GM18517 (cell line): Measurements from ENCODE around the gene RFX8.

Experiments used
- ATAC-seq: cut with Tn5 transposase; IDR thresholded peaks from one replicate; pipeline ENCODE4 v1.9.1; 2021; ENCODE audit warnings: mild to moderate bottlenecking, moderate library complexity; ENCODE audit not compliant: unreplicated experiment

The RFX8 gene

GRCh38 chr2:101386599-101387150 lies 88.2 kb downstream of the RFX8 start:
- ATAC-seq = no peak

- no peak for ATAC-seq
Observed at GRCh38 chr2:101383016-101383541, 91.8 kb downstream of the RFX8 start.

- ATAC-seq = no peak
Observed at GRCh38 chr2:101382442-101382841, 92.5 kb downstream of the RFX8 start.

GRCh38 chr2:101380376-101380775 lies 94.5 kb downstream of the RFX8 start:
- ATAC-seq = no peak

- no peak for ATAC-seq
Observed at GRCh38 chr2:101379091-101379490, 95.8 kb downstream of the RFX8 start.

GRCh38 chr2:101375653-101376052 lies 99.3 kb downstream of the RFX8 start:
- ATAC-seq = no peak

GRCh38 chr2:101374821-101375561 lies 99.9 kb downstream of the RFX8 start:
- no peak for ATAC-seq

GRCh38 chr2:101372792-101373191 lies 102.1 kb downstream of the RFX8 start:
- ATAC-seq = no peak

- no peak for ATAC-seq
Observed at GRCh38 chr2:101371636-101372035, 103.3 kb downstream of the RFX8 start.

- no peak for ATAC-seq
Observed at GRCh38 chr2:101369100-101369499, 105.8 kb downstream of the RFX8 start.

- ATAC-seq = no peak
Observed at GRCh38 chr2:101368376-101368775, 106.5 kb downstream of the RFX8 start.

GRCh38 chr2:101367508-101367907 lies 107.4 kb downstream of the RFX8 start:
- no peak for ATAC-seq

GRCh38 chr2:101364878-101365277 lies 110.0 kb downstream of the RFX8 start:
- no peak for ATAC-seq

GRCh38 chr2:101362777-101363176 lies 112.1 kb downstream of the RFX8 start:
- no peak for ATAC-seq

- no peak for ATAC-seq
Observed at GRCh38 chr2:101362316-101362715, 112.6 kb downstream of the RFX8 start.

- ATAC-seq = peak; percentile 49
Observed at GRCh38 chr2:101361522-101361921, 113.4 kb downstream of the RFX8 start.

- no peak for ATAC-seq
Observed at GRCh38 chr2:101361121-101361520, 113.8 kb downstream of the RFX8 start.

- no peak for ATAC-seq
Observed at GRCh38 chr2:101360232-101360631, 114.7 kb downstream of the RFX8 start.

GRCh38 chr2:101359410-101359954 lies 115.4 kb downstream of the RFX8 start:
- no peak for ATAC-seq

GRCh38 chr2:101357376-101357775 lies 117.5 kb downstream of the RFX8 start:
- no peak for ATAC-seq

GRCh38 chr2:101356521-101356920 lies 118.4 kb downstream of the RFX8 start:
- no peak for ATAC-seq

- no peak for ATAC-seq
Observed at GRCh38 chr2:101356055-101356454, 118.9 kb downstream of the RFX8 start.
